ENCODE data around the gene TMEM38A. TPM values are rescaled to one million over a fixed set of nuclear protein-coding genes. Genes with fewer than 3 reads are reported as not detected.
"Not testable (repeated sequence)": the region's sequence is repeated elsewhere in the genome, so short reads cannot be mapped to it uniquely, and the experiment has no call there.

The TMEM38A gene
- total and polyA plus RNA-seq, 2 donors (not counting 1 experiment from before 2014, with no cell fraction given) = 1.2 to 2.0 TPM

- TF ChIP-seq EZH2 (IDR thresholded peaks at IDR 0.05; ENCODE audit: low read length, missing control alignments) (no peak), CTCF (conservative IDR thresholded peaks at IDR 0.05 in 1 of 2, IDR thresholded peaks at IDR 0.05 in 1 of 2; ENCODE audit: low read depth in 1 of 2, low read length in 2 of 2) (no peak)
- no peaks in the 10 kb centered on the region for H3K79me2 ChIP-seq (ENCODE audit: control insufficient read depth, insufficient read depth, low read length)
- no peak overlapping the region for H3K27ac ChIP-seq (ENCODE audit: insufficient read depth, low read length)
- no peak overlapping the region for H3K9ac ChIP-seq (ENCODE audit: insufficient read depth, low read length)
- H3K4me2 ChIP-seq (ENCODE audit: extremely low read depth, insufficient read depth, low read length) = no peak overlapping the region
- H2AFZ ChIP-seq (ENCODE audit: low read length) = no peak overlapping the region
- H3K4me1 ChIP-seq (ENCODE audit: control insufficient read depth, extremely low read depth, insufficient read depth, low read length) = no peaks in the 10 kb centered on the region
- H3K27me3 ChIP-seq (ENCODE audit: control insufficient read depth, insufficient read depth, low read length) = no peaks in the 10 kb centered on the region
- no peaks in the 10 kb centered on the region for H3K36me3 ChIP-seq (ENCODE audit: control insufficient read depth, insufficient read depth, low read length)
- DNase-seq (ENCODE audit: low read depth in 2 of 2) = no peak
- no peaks in the 10 kb centered on the region for H4K20me1 ChIP-seq (ENCODE audit: control insufficient read depth, extremely low read depth, insufficient read depth, low read length)
- H3K4me3 ChIP-seq (replicated peaks in 1 of 4; ENCODE audit: control extremely low read depth in 1 of 4, insufficient read depth in 1 of 4, low read depth in 3 of 4, low read length in 4 of 4) = no peak overlapping the region
- H3K9me3 ChIP-seq (ENCODE audit: control insufficient read depth, insufficient read depth, low read depth, low read length) = no peaks in the 10 kb centered on the region
Measured at GRCh38 chr19:16703677-16704076, 42.7 kb downstream of the TMEM38A start.

- not testable (repeated sequence) for H3K4me3 ChIP-seq (replicated peaks in 1 of 4; ENCODE audit: control extremely low read depth in 1 of 4, insufficient read depth in 1 of 4, low read depth in 3 of 4, low read length in 4 of 4); H3K4me1 ChIP-seq (ENCODE audit: control insufficient read depth, extremely low read depth, insufficient read depth, low read length); DNase-seq (ENCODE audit: low read depth in 2 of 2); H3K9ac ChIP-seq (ENCODE audit: insufficient read depth, low read length); H3K9me3 ChIP-seq (ENCODE audit: control insufficient read depth, insufficient read depth, low read depth, low read length); H3K4me2 ChIP-seq (ENCODE audit: extremely low read depth, insufficient read depth, low read length); H3K79me2 ChIP-seq (ENCODE audit: control insufficient read depth, insufficient read depth, low read length); H3K27ac ChIP-seq (ENCODE audit: insufficient read depth, low read length); H3K27me3 ChIP-seq (ENCODE audit: control insufficient read depth, insufficient read depth, low read length); H3K36me3 ChIP-seq (ENCODE audit: control insufficient read depth, insufficient read depth, low read length); H2AFZ ChIP-seq (ENCODE audit: low read length); H4K20me1 ChIP-seq (ENCODE audit: control insufficient read depth, extremely low read depth, insufficient read depth, low read length)
Measured at GRCh38 chr19:16710870-16711269, 49.9 kb downstream of the TMEM38A start.

DNA sequence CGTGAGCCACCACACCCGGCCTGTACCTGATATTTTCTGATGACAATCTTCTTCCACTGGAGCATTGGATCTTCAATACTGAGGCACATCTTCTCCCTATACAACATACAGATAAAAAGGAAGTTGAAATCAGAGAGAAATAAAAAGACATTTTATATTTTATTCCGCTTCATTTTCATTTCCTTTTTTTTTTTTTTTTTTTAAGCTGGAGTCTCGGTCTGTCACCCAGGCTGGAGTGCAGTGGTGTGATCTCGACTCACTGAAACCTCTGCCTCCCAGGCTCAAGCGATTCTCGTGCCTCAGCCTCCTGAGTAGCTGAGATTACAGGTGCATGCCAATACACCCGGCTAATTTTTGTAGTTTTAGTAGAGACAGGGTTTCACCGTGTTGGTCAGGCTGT is 51.4 kb downstream of the TMEM38A start:
- H2AFZ ChIP-seq (ENCODE audit: low read length); H3K27me3 ChIP-seq (ENCODE audit: control insufficient read depth, insufficient read depth, low read length); H3K79me2 ChIP-seq (ENCODE audit: control insufficient read depth, insufficient read depth, low read length); H3K27ac ChIP-seq (ENCODE audit: insufficient read depth, low read length); H3K4me1 ChIP-seq (ENCODE audit: control insufficient read depth, extremely low read depth, insufficient read depth, low read length); H3K9me3 ChIP-seq (ENCODE audit: control insufficient read depth, insufficient read depth, low read depth, low read length); H3K9ac ChIP-seq (ENCODE audit: insufficient read depth, low read length); H4K20me1 ChIP-seq (ENCODE audit: control insufficient read depth, extremely low read depth, insufficient read depth, low read length); DNase-seq (ENCODE audit: low read depth in 2 of 2); H3K4me3 ChIP-seq (replicated peaks in 1 of 4; ENCODE audit: control extremely low read depth in 1 of 4, insufficient read depth in 1 of 4, low read depth in 3 of 4, low read length in 4 of 4); H3K36me3 ChIP-seq (ENCODE audit: control insufficient read depth, insufficient read depth, low read length); H3K4me2 ChIP-seq (ENCODE audit: extremely low read depth, insufficient read depth, low read length): not testable (repeated sequence)

DNA sequence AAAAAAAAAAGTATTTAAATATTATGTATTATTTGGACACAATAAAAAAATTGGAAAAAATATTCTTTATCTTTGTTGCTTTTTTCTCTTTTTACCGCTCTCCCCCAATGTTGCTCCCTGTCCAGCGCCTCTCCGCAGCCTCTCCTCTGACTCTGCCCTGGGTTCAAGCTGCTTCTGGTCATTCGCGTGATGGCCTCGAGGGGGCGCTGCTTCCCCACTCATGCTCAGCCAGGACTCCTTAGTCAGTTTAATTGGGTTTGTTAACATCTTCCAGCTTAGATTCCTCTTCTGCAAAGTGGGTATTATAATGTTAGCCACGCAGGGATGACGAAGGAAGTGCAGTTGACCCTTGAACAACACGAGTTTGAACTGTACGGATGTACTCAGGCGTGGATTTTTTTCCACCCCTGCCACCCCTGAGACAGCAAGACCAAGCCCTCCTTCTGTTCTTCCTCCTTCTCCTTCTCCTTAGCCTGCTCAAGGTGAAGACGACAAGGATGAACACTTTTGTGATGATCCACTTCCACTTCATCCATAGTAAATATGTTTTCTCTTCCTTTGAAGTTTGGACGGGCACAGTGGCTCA is 53.9 kb downstream of the TMEM38A start:
- no peaks in the 10 kb centered on the region for H3K27me3 ChIP-seq (ENCODE audit: control insufficient read depth, insufficient read depth, low read length)
- TF ChIP-seq CTCF (conservative IDR thresholded peaks at IDR 0.05 in 1 of 2, IDR thresholded peaks at IDR 0.05 in 1 of 2; ENCODE audit: low read depth in 1 of 2, low read length in 2 of 2) = peak; percentile 92 to 94
- TF ChIP-seq EZH2 (IDR thresholded peaks at IDR 0.05; ENCODE audit: low read length, missing control alignments) = no peak
- H3K79me2 ChIP-seq (ENCODE audit: control insufficient read depth, insufficient read depth, low read length) = no peaks in the 10 kb centered on the region
- no peak overlapping the region for H2AFZ ChIP-seq (ENCODE audit: low read length)
- no peaks in the 10 kb centered on the region for H4K20me1 ChIP-seq (ENCODE audit: control insufficient read depth, extremely low read depth, insufficient read depth, low read length)
- no peaks in the 10 kb centered on the region for H3K9me3 ChIP-seq (ENCODE audit: control insufficient read depth, insufficient read depth, low read depth, low read length)
- peak; percentile 16 to 45 for DNase-seq (ENCODE audit: low read depth in 2 of 2)
- no peaks in the 10 kb centered on the region for H3K4me1 ChIP-seq (ENCODE audit: control insufficient read depth, extremely low read depth, insufficient read depth, low read length)
- no peak overlapping the region for H3K4me3 ChIP-seq (replicated peaks in 1 of 4; ENCODE audit: control extremely low read depth in 1 of 4, insufficient read depth in 1 of 4, low read depth in 3 of 4, low read length in 4 of 4)
- H3K4me2 ChIP-seq (ENCODE audit: extremely low read depth, insufficient read depth, low read length) = no peak overlapping the region
- H3K9ac ChIP-seq (ENCODE audit: insufficient read depth, low read length) = no peak overlapping the region
- no peak overlapping the region for H3K27ac ChIP-seq (ENCODE audit: insufficient read depth, low read length)
- H3K36me3 ChIP-seq (ENCODE audit: control insufficient read depth, insufficient read depth, low read length) = no peaks in the 10 kb centered on the region
